Measurements from ENCODE around the gene PLEKHG3. TPM values are rescaled to one million over a fixed set of nuclear protein-coding genes. Genes with fewer than 3 reads are reported as not detected.

The PLEKHG3 gene
- total RNA-seq, 1 donor from 2014 or later = 12.6 TPM

GRCh38 chr14:64674829-64675228 is 29.4 kb upstream of the PLEKHG3 start:
- no peaks in the 10 kb centered on the region for H3F3A ChIP-seq (ENCODE audit: low read depth)
- no peak overlapping the region for H3K4me2 ChIP-seq
- H3K9ac ChIP-seq = no peak overlapping the region
- H3K4me1 ChIP-seq = peaks cover 3% of the 10 kb centered on the region
- H3K27me3 ChIP-seq = no peaks in the 10 kb centered on the region
- H3K79me2 ChIP-seq (ENCODE audit: low read depth) = no peaks in the 10 kb centered on the region
- no peak overlapping the region for H3K27ac ChIP-seq
- Mint-ChIP-seq H3K9me3 (no peaks in the 10 kb centered on the region), H3K4me1 (peaks cover 8% of the 10 kb centered on the region), H3K36me3 (no peaks in the 10 kb centered on the region), H3K4me3 (no peak overlapping the region), H3K27me3 (ENCODE audit: insufficient read depth, low read depth) (peaks cover 8% of the 10 kb centered on the region), H3K27ac (no peak overlapping the region)
- no peak overlapping the region for H2AFZ ChIP-seq (replicated peaks)
- TF ChIP-seq EZH2phosphoT487 (IDR thresholded peaks at IDR 0.05) = no peak
- no peak for TF ChIP-seq EZH2 (IDR thresholded peaks at IDR 0.05)
- no peak for TF ChIP-seq CTCF (IDR thresholded peaks at IDR 0.05)
- H3K36me3 ChIP-seq = no peaks in the 10 kb centered on the region
- H4K20me1 ChIP-seq (ENCODE audit: low read depth) = no peaks in the 10 kb centered on the region
- no peaks in the 10 kb centered on the region for H3K9me3 ChIP-seq (ENCODE audit: low read depth)
- no peak for DNase-seq (ENCODE audit: low spot score)
- H3K4me3 ChIP-seq = no peak overlapping the region

- DNase-seq (ENCODE audit: low spot score) = no peak
- Histone ChIP-seq H3K9me3 (ENCODE audit: low read depth) (no peaks in the 10 kb centered on the region), H4K20me1 (ENCODE audit: low read depth) (no peaks in the 10 kb centered on the region), H3K4me3 (no peak overlapping the region), H3K9ac (no peak overlapping the region), H3K27ac (no peak overlapping the region), H2AFZ (replicated peaks) (no peak overlapping the region), H3K4me2 (no peak overlapping the region), H3K79me2 (ENCODE audit: low read depth) (no peaks in the 10 kb centered on the region), H3K36me3 (no peaks in the 10 kb centered on the region), H3F3A (ENCODE audit: low read depth) (no peaks in the 10 kb centered on the region), H3K27me3 (no peaks in the 10 kb centered on the region), H3K4me1 (peaks cover 3% of the 10 kb centered on the region)
- no peak for TF ChIP-seq CTCF (IDR thresholded peaks at IDR 0.05)
- TF ChIP-seq EZH2phosphoT487 (IDR thresholded peaks at IDR 0.05) = no peak
- TF ChIP-seq EZH2 (IDR thresholded peaks at IDR 0.05) = no peak
- Mint-ChIP-seq H3K9me3 (no peaks in the 10 kb centered on the region), H3K27ac (no peak overlapping the region), H3K4me1 (peaks cover 12% of the 10 kb centered on the region), H3K27me3 (ENCODE audit: insufficient read depth, low read depth) (peaks cover 12% of the 10 kb centered on the region), H3K36me3 (no peaks in the 10 kb centered on the region), H3K4me3 (no peak overlapping the region)
These were observed 28.9 kb upstream of the PLEKHG3 start for GRCh38 chr14:64675312-64675711.

GRCh38 chr14:64676410-64677008 is 27.7 kb upstream of the PLEKHG3 start:
- H3K27ac ChIP-seq = no peak overlapping the region
- no peaks in the 10 kb centered on the region for H3K36me3 Mint-ChIP-seq

More at GRCh38 chr14:64676410-64677008, 27.7 kb upstream of the PLEKHG3 start:
- Histone ChIP-seq H3K4me2 (no peak overlapping the region), H3F3A (ENCODE audit: low read depth) (no peaks in the 10 kb centered on the region), H3K9me3 (ENCODE audit: low read depth) (no peaks in the 10 kb centered on the region), H3K36me3 (no peaks in the 10 kb centered on the region), H3K9ac (no peak overlapping the region), H3K4me3 (no peak overlapping the region), H3K27me3 (no peaks in the 10 kb centered on the region), H3K4me1 (peaks cover 3% of the 10 kb centered on the region), H2AFZ (replicated peaks) (no peak overlapping the region), H3K79me2 (ENCODE audit: low read depth) (no peaks in the 10 kb centered on the region), H4K20me1 (ENCODE audit: low read depth) (no peaks in the 10 kb centered on the region)
- TF ChIP-seq CTCF (IDR thresholded peaks at IDR 0.05) = no peak
- no peak for TF ChIP-seq EZH2phosphoT487 (IDR thresholded peaks at IDR 0.05)
- no peak for TF ChIP-seq EZH2 (IDR thresholded peaks at IDR 0.05)
- no peak for DNase-seq (ENCODE audit: low spot score)
- no peaks in the 10 kb centered on the region for H3K9me3 Mint-ChIP-seq
- H3K27me3 Mint-ChIP-seq (ENCODE audit: insufficient read depth, low read depth) = peaks cover 12% of the 10 kb centered on the region
- H3K4me1 Mint-ChIP-seq = peaks cover 16% of the 10 kb centered on the region
- H3K4me3 Mint-ChIP-seq = no peak overlapping the region
- no peak overlapping the region for H3K27ac Mint-ChIP-seq

Measured in neural progenitor cell (in vitro differentiated cells).